ENCODE results near the gene INSL6. TPM values are rescaled to one million over a fixed set of nuclear protein-coding genes. Genes with fewer than 3 reads are reported as not detected.

The INSL6 gene
- total and polyA plus RNA-seq, 2 of the 8 experiments (the other 6 are each of a cell fraction or from before 2014, with no cell fraction given) = not detected

DNA sequence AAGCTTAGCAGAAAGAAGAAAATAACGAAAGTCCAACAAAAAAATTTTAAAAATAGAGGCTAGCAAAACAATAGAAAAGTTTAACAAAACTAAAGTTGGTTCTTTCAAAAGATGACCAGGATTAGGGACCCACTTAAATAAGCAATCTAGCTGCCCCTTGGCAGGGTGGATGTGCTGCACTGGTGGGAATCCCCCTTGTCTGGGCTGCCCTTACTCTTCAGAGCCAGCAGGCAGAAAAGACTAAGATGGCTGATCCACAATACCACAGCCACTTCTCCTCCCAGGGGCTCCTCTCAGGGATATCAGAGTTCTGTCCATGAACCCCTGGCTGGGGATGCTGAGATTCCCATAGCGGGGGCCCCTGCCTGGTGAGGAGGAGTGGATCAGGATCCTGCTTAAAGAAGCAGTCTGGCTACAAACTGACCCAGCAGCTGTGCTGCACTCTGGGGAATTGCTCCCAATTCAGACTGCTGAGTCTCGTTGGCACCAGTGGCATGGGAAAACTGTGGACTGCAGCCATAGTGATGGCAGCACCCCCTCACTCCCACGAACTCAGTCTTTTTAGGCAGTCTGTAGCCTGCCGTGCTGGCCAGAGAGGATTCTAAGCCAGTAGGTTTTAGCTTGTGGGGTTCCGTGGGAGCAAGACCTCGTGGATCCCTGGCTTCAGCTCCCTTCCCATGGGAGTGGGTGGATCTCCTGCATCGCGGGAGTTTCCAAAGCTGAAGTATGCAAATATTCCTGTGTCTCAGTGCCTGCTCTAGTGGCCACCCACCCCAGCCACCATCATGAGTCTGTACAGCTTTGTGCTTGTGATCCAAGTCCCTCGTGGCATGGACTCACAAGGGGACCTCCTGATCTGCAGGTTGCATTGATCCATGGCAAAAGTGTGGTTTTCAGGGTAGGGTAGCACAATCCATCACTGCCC, 2.9 kb upstream of the INSL6 start (continued):
- TF ChIP-seq, protein P1, sequence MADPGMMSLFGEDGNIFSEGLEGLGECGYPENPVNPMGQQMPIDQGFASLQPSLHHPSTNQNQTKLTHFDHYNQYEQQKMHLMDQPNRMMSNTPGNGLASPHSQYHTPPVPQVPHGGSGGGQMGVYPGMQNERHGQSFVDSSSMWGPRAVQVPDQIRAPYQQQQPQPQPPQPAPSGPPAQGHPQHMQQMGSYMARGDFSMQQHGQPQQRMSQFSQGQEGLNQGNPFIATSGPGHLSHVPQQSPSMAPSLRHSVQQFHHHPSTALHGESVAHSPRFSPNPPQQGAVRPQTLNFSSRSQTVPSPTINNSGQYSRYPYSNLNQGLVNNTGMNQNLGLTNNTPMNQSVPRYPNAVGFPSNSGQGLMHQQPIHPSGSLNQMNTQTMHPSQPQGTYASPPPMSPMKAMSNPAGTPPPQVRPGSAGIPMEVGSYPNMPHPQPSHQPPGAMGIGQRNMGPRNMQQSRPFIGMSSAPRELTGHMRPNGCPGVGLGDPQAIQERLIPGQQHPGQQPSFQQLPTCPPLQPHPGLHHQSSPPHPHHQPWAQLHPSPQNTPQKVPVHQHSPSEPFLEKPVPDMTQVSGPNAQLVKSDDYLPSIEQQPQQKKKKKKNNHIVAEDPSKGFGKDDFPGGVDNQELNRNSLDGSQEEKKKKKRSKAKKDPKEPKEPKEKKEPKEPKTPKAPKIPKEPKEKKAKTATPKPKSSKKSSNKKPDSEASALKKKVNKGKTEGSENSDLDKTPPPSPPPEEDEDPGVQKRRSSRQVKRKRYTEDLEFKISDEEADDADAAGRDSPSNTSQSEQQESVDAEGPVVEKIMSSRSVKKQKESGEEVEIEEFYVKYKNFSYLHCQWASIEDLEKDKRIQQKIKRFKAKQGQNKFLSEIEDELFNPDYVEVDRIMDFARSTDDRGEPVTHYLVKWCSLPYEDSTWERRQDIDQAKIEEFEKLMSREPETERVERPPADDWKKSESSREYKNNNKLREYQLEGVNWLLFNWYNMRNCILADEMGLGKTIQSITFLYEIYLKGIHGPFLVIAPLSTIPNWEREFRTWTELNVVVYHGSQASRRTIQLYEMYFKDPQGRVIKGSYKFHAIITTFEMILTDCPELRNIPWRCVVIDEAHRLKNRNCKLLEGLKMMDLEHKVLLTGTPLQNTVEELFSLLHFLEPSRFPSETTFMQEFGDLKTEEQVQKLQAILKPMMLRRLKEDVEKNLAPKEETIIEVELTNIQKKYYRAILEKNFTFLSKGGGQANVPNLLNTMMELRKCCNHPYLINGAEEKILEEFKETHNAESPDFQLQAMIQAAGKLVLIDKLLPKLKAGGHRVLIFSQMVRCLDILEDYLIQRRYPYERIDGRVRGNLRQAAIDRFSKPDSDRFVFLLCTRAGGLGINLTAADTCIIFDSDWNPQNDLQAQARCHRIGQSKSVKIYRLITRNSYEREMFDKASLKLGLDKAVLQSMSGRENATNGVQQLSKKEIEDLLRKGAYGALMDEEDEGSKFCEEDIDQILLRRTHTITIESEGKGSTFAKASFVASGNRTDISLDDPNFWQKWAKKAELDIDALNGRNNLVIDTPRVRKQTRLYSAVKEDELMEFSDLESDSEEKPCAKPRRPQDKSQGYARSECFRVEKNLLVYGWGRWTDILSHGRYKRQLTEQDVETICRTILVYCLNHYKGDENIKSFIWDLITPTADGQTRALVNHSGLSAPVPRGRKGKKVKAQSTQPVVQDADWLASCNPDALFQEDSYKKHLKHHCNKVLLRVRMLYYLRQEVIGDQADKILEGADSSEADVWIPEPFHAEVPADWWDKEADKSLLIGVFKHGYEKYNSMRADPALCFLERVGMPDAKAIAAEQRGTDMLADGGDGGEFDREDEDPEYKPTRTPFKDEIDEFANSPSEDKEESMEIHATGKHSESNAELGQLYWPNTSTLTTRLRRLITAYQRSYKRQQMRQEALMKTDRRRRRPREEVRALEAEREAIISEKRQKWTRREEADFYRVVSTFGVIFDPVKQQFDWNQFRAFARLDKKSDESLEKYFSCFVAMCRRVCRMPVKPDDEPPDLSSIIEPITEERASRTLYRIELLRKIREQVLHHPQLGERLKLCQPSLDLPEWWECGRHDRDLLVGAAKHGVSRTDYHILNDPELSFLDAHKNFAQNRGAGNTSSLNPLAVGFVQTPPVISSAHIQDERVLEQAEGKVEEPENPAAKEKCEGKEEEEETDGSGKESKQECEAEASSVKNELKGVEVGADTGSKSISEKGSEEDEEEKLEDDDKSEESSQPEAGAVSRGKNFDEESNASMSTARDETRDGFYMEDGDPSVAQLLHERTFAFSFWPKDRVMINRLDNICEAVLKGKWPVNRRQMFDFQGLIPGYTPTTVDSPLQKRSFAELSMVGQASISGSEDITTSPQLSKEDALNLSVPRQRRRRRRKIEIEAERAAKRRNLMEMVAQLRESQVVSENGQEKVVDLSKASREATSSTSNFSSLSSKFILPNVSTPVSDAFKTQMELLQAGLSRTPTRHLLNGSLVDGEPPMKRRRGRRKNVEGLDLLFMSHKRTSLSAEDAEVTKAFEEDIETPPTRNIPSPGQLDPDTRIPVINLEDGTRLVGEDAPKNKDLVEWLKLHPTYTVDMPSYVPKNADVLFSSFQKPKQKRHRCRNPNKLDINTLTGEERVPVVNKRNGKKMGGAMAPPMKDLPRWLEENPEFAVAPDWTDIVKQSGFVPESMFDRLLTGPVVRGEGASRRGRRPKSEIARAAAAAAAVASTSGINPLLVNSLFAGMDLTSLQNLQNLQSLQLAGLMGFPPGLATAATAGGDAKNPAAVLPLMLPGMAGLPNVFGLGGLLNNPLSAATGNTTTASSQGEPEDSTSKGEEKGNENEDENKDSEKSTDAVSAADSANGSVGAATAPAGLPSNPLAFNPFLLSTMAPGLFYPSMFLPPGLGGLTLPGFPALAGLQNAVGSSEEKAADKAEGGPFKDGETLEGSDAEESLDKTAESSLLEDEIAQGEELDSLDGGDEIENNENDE (IDR thresholded peaks at IDR 0.05; ENCODE audit: insufficient replicate concordance, low read length) = no peak
- no peak for TF ChIP-seq SIRT6 (IDR thresholded peaks at IDR 0.05; ENCODE audit: low read length)

Data from H1 (cell line).